ENCODE measurements around the gene ULBP2. TPM values are rescaled to one million over a fixed set of nuclear protein-coding genes. Genes with fewer than 3 reads are reported as not detected.
"Not testable (repeated sequence)": the region's sequence is repeated elsewhere in the genome, so short reads cannot be mapped to it uniquely, and the experiment has no call there.

ULBP2 gene
- total and polyA plus RNA-seq, 7 experiments from 2014 or later = 0.27 to 1.0 (median 0.56) TPM; not detected in 2

- H3K27me3 ChIP-seq (ENCODE audit: control insufficient read depth in 2 of 2, insufficient read depth in 2 of 2, low read length in 2 of 2) = peaks cover 12 to 36% of the 10 kb centered on the region in 2 donors
- ChIA-PET POLR2A (no interaction called here), CTCF (interaction anchor here (0.9 kb wide), 2 partner anchors 12 to 116 kb away, joined by 3 to 5 read pairs; no protein-coding TSS in a partner anchor)
- no peak within 1 kb of the TSS for H3K27ac ChIP-seq (ENCODE audit: low read depth, low read length)
- ATAC-seq = peak; percentile 79
- no peaks in the 10 kb centered on the region for H3K9me3 ChIP-seq (ENCODE audit: control insufficient read depth in 2 of 3, low read length in 3 of 3)
- peak within 1 kb of the TSS; percentile 66 for H3K4me3 ChIP-seq (ENCODE audit: low read length)
- Mint-ChIP-seq H3K4me3 (peak within 1 kb of the TSS; percentile 88 to 97 (median 92)), H3K27me3 (peaks cover 72 to 90% (median 87%) of the 10 kb centered on the region in 5 donors), H3K36me3 (peaks cover 0 to 3% (median 0%) of the 10 kb centered on the region in 5 donors), H3K4me1 (peaks cover 14 to 28% (median 23%) of the 10 kb centered on the region in 7 donors), H3K27ac (peak within 1 kb of the TSS in 8 of 9 donors; percentile 15 to 92 (median 74)), H3K9me3 (peaks cover 0 to 4% (median 0%) of the 10 kb centered on the region in 11 donors)
- peaks cover 8 to 24% of the 10 kb centered on the region in 2 donors for H3K4me1 ChIP-seq (ENCODE audit: control insufficient read depth in 2 of 2, insufficient read depth in 2 of 2, low read length in 2 of 2)
- intact Hi-C loops (cut with micrococcal nuclease) = loop anchor here (1.0 to 2.0 kb wide), 6 partner anchors 22 to 105 kb away; partner anchors contain the start of gene ULBP3 (in 1 of the 2)
- H3K36me3 ChIP-seq (ENCODE audit: control insufficient read depth in 2 of 3, insufficient read depth in 3 of 3, low read length in 3 of 3) = no peaks in the 10 kb centered on the region
- DNase-seq = peak; percentile 48 to 86 (median 58)
These were observed 21.9 kb downstream of the ULBP2 start, which contains the start of gene ULBP1 for GRCh38 chr6:149963462-149964307. TSS of gene ULBP1 (plus strand) at chr6:149963943. CDS start at chr6:149964050, 107 bp downstream.

- Mint-ChIP-seq H3K36me3 (peaks cover 0 to 3% (median 0%) of the 10 kb centered on the region in 5 donors), H3K9me3 (peaks cover 0 to 2% (median 0%) of the 10 kb centered on the region in 11 donors), H3K27me3 (peaks cover 75 to 90% (median 87%) of the 10 kb centered on the region in 5 donors), H3K4me3 (peak overlapping the region; percentile 88 to 97 (median 92)), H3K27ac (peak overlapping the region in 8 of 9 donors; percentile 15 to 92 (median 72)), H3K4me1 (peaks cover 14 to 28% (median 23%) of the 10 kb centered on the region in 7 donors)
- peak in 4 of 9 donors; percentile 31 to 37 (median 34) for DNase-seq
- CTCF ChIA-PET = interaction anchor here (0.9 kb wide), 2 partner anchors 13 to 115 kb away, joined by 3 to 5 read pairs; no protein-coding TSS in a partner anchor
- POLR2A ChIA-PET = no interaction called here
- Histone ChIP-seq H3K27ac (ENCODE audit: low read depth, low read length) (no peak overlapping the region), H3K4me1 (ENCODE audit: control insufficient read depth in 2 of 2, insufficient read depth in 2 of 2, low read length in 2 of 2) (peaks cover 8 to 24% of the 10 kb centered on the region in 2 donors), H3K9me3 (ENCODE audit: control insufficient read depth in 2 of 3, low read length in 3 of 3) (no peaks in the 10 kb centered on the region), H3K27me3 (ENCODE audit: control insufficient read depth in 2 of 2, insufficient read depth in 2 of 2, low read length in 2 of 2) (peaks cover 12 to 36% of the 10 kb centered on the region in 2 donors), H3K4me3 (ENCODE audit: low read length) (peak overlapping the region; percentile 66), H3K36me3 (ENCODE audit: control insufficient read depth in 2 of 3, insufficient read depth in 3 of 3, low read length in 3 of 3) (no peaks in the 10 kb centered on the region)
- ATAC-seq = no peak
- intact Hi-C loops (cut with micrococcal nuclease) = loop anchor here (1.0 to 2.0 kb wide), 3 partner anchors 26 to 52 kb away; no protein-coding TSS in a partner anchor
These were observed 22.7 kb downstream of the ULBP2 start for GRCh38 chr6:149964308-149965193.

GRCh38 chr6:149965194-149966020, 23.6 kb downstream of the ULBP2 start:
- Histone ChIP-seq H3K27me3 (ENCODE audit: control insufficient read depth in 2 of 2, insufficient read depth in 2 of 2, low read length in 2 of 2) (peaks cover 12 to 36% of the 10 kb centered on the region in 2 donors), H3K9me3 (ENCODE audit: control insufficient read depth in 2 of 3, low read length in 3 of 3) (no peaks in the 10 kb centered on the region), H3K36me3 (ENCODE audit: control insufficient read depth in 2 of 3, insufficient read depth in 3 of 3, low read length in 3 of 3) (no peaks in the 10 kb centered on the region), H3K27ac (ENCODE audit: low read depth, low read length) (no peak overlapping the region), H3K4me3 (ENCODE audit: low read length) (peak overlapping the region; percentile 66), H3K4me1 (ENCODE audit: control insufficient read depth in 2 of 2, insufficient read depth in 2 of 2, low read length in 2 of 2) (peaks cover 8 to 24% of the 10 kb centered on the region in 2 donors)
- Mint-ChIP-seq H3K4me1 (peaks cover 14 to 28% (median 23%) of the 10 kb centered on the region in 7 donors), H3K27ac (peak overlapping the region in 5 of 9 donors; percentile 28 to 92 (median 73)), H3K4me3 (peak overlapping the region; percentile 88 to 97 (median 92)), H3K9me3 (peaks cover 0 to 2% (median 0%) of the 10 kb centered on the region in 11 donors), H3K36me3 (peaks cover 0 to 4% (median 0%) of the 10 kb centered on the region in 5 donors), H3K27me3 (peaks cover 75 to 90% (median 87%) of the 10 kb centered on the region in 5 donors)
- intact Hi-C loops (cut with micrococcal nuclease) = loop anchor here (2.0 kb wide), 2 partner anchors 25 to 51 kb away; no protein-coding TSS in a partner anchor
- ATAC-seq (no peak), DNase-seq (peak in 5 of 9 donors; percentile 31 to 41 (median 40))
- ChIA-PET POLR2A (no interaction called here), CTCF (interaction anchor here (0.6 kb wide), 1 partner anchor 565 kb away, joined by 3 read pairs; no protein-coding TSS in a partner anchor)

- CTCF ChIA-PET = interaction anchor here (0.6 kb wide), 1 partner anchor 474 kb away, joined by 3 read pairs; no protein-coding TSS in a partner anchor
- Histone ChIP-seq H3K4me1 (ENCODE audit: control insufficient read depth in 2 of 2, insufficient read depth in 2 of 2, low read length in 2 of 2) (peaks cover 8 to 24% of the 10 kb centered on the region in 2 donors), H3K27me3 (ENCODE audit: control insufficient read depth in 2 of 2, insufficient read depth in 2 of 2, low read length in 2 of 2) (peaks cover 12 to 36% of the 10 kb centered on the region in 2 donors)
- H3K9me3 Mint-ChIP-seq; H3K36me3 ChIP-seq (ENCODE audit: control insufficient read depth in 2 of 3, insufficient read depth in 3 of 3, low read length in 3 of 3); H3K4me3 ChIP-seq (ENCODE audit: low read length); H3K9me3 ChIP-seq (ENCODE audit: control insufficient read depth in 2 of 3, low read length in 3 of 3); intact Hi-C loops (cut with micrococcal nuclease); ATAC-seq; H3K27ac ChIP-seq (ENCODE audit: low read depth, low read length); DNase-seq; H3K27ac Mint-ChIP-seq; H3K36me3 Mint-ChIP-seq; POLR2A ChIA-PET: not testable (repeated sequence)
- H3K27me3 Mint-ChIP-seq = peaks cover 73 to 87% (median 85%) of the 10 kb centered on the region in 5 donors
- peak overlapping the region in 6 of 10 donors; percentile 49 to 96 (median 91) for H3K4me3 Mint-ChIP-seq
- peaks cover 14 to 28% (median 23%) of the 10 kb centered on the region in 7 donors for H3K4me1 Mint-ChIP-seq
These were observed 24.5 kb downstream of the ULBP2 start for GRCh38 chr6:149966319-149966718.

- ATAC-seq = no peak
- peaks cover 12 to 27% of the 10 kb centered on the region in 2 donors for H3K27me3 ChIP-seq (ENCODE audit: control insufficient read depth in 2 of 2, insufficient read depth in 2 of 2, low read length in 2 of 2)
These were observed 25.8 kb downstream of the ULBP2 start for GRCh38 chr6:149967591-149967990.

More at GRCh38 chr6:149967591-149967990, 25.8 kb downstream of the ULBP2 start:
- Histone ChIP-seq H3K36me3 (ENCODE audit: control insufficient read depth in 2 of 3, insufficient read depth in 3 of 3, low read length in 3 of 3) (no peaks in the 10 kb centered on the region), H3K4me1 (ENCODE audit: control insufficient read depth in 2 of 2, insufficient read depth in 2 of 2, low read length in 2 of 2) (peaks cover 8 to 24% of the 10 kb centered on the region in 2 donors), H3K27ac (ENCODE audit: low read depth, low read length) (no peak overlapping the region), H3K9me3 (ENCODE audit: control insufficient read depth in 2 of 3, low read length in 3 of 3) (no peaks in the 10 kb centered on the region), H3K4me3 (ENCODE audit: low read length) (no peak overlapping the region)
- Mint-ChIP-seq H3K4me3 (no peak overlapping the region), H3K27ac (no peak overlapping the region), H3K27me3 (peaks cover 65 to 87% (median 83%) of the 10 kb centered on the region in 5 donors), H3K4me1 (peaks cover 14 to 28% (median 23%) of the 10 kb centered on the region in 7 donors), H3K36me3 (peaks cover 0 to 5% (median 0%) of the 10 kb centered on the region in 5 donors), H3K9me3 (peaks cover 0 to 2% (median 0%) of the 10 kb centered on the region in 11 donors)
- no peak for DNase-seq
- intact Hi-C loops (cut with micrococcal nuclease) = no loop called here
- POLR2A ChIA-PET = no interaction called here
- CTCF ChIA-PET = no interaction called here
